HK-2 (cell line): ENCODE measurements around the gene CNOT3.
"Not testable (repeated sequence)": the region's sequence is repeated elsewhere in the genome, so short reads cannot be mapped to it uniquely, and the experiment has no call there.

Experiments
- DNase-seq: peaks from one replicate; pipeline ENCODE4 v3.0.0-alpha.2; 2018; ENCODE audit not compliant: unreplicated experiment

The CNOT3 gene

GRCh38 chr19:54191811-54192453 is 54.4 kb downstream of the CNOT3 start:
- DNase-seq = no peak

DNA sequence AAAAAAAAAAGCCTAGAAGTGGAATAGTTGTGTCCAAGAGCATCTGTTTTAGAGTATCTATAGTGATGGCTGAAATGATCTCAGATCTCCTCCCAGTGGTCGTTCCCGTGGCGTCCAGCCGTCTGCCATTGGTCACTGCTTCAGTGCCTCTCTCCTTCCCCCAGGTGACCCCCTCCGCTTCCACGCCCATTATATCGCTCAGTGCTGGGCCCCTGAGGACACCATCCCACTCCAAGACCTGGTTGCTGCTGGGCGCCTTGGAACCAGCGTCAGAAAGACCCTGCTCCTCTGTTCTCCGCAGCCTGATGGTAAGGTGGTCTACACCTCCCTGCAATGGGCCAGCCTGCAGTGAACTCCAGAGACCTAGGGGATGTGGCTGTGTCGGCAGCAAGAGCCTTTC is 55.4 kb downstream of the CNOT3 start:
- no peak for DNase-seq

GRCh38 chr19:54194463-54194862 is 56.9 kb downstream of the CNOT3 start:
- not testable (repeated sequence) for DNase-seq

GRCh38 chr19:54196536-54196935 is 59.0 kb downstream of the CNOT3 start:
- no peak for DNase-seq

GRCh38 chr19:54197121-54197520 is 59.6 kb downstream of the CNOT3 start:
- no peak for DNase-seq

DNA sequence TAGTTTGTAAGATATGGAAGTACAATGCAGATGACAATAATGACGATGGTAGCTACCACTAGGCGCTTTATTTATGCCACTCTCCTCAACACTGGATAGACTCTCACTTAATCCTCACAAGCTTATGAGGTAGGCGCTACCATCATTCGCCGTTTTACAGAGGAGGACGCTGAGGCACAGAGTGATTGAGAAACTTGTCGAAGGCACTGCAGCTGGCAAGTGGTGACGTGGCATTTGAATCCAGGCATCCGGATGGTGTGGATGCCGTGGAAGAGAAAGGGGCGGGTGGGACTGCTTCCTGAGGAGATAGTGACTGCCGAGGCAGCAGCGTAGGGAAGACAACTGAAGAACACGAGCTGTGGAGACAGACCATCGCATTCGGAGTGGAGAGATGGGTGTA is 61.8 kb downstream of the CNOT3 start:
- no peak for DNase-seq

- no peak for DNase-seq
Observed at GRCh38 chr19:54201172-54201701, 63.7 kb downstream of the CNOT3 start.

GRCh38 chr19:54201980-54202379 is 64.4 kb downstream of the CNOT3 start:
- no peak for DNase-seq

DNA sequence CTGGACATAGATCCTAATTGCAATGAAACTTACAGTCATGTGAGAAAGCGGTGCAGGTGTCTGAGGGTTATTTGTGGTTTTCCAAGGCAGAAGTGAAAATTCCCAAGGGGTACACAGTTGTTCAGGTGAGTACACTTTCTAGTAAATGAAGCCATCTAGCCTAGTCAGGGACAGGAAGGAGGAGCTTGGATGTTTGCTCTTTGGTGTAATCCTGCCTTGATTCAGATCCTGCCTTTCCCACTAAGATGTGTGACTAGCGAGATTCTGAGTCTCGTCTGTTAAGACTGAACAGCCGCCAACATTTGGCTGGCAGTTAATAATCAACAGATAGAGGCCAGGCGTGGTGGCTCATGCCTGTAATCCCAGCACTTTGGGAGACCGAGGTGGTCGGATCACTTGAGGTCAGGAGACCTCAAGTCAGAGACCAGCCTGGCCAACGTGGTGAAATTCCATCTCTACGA is 65.6 kb downstream of the CNOT3 start:
- peak; percentile 73 for DNase-seq

GRCh38 chr19:54204767-54205468 is 67.4 kb downstream of the CNOT3 start:
- DNase-seq = no peak
